Choroid plexus epithelial cell (primary cell): Measurements from ENCODE around the gene PDCD1.

Experiments
- DNase-seq: peaks from one replicate; pipeline ENCODE4 v3.0.0-alpha.2; 2010; ENCODE audit warnings: low read depth
- H3K4me3 ChIP-seq: 2 replicates; pipeline ENCODE4 v1.5.1; 2011; ENCODE audit warnings: low read depth, mild to moderate bottlenecking, control low read depth, low read length, moderate library complexity
- TF ChIP-seq, protein P1 (sequence below): conservative IDR thresholded peaks from 2 replicates; pipeline ENCODE4 v1.5.1; 2011; ENCODE audit warnings: low read depth, mild to moderate bottlenecking, control low read depth, inconsistent platforms, low read length, moderate library complexity

Gene PDCD1

DNA sequence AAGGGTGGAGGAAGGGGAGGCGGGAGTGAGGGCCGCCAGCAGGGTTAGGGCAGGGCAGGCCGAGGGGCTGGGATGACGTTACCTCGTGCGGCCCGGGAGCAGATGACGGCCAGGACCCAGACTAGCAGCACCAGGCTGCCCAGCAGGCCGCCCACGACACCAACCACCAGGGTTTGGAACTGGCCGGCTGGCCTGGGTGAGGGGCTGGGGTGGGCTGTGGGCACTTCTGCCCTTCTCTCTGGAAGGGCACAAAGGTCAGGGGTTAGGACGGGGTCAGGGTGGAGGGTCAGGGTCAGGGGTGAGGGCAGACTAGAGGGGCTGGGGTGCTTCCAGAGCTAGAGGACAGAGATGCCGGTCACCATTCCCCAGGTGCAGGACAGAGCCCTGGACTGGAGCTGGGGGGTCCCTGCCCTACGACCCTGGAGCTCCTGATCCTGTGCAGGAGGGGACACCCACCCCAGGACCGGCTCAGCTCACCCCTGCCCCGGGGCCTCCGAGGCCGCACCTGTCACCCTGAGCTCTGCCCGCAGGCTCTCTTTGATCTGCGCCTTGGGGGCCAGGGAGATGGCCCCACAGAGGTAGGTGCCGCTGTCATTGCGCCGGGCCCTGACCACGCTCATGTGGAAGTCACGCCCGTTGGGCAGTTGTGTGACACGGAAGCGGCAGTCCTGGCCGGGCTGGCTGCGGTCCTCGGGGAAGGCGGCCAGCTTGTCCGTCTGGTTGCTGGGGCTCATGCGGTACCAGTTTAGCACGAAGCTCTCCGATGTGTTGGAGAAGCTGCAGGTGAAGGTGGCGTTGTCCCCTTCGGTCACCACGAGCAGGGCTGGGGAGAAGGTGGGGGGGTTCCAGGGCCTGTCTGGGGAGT, 6.3 kb downstream of the PDCD1 start:
- no peak overlapping the region for H3K4me3 ChIP-seq
- TF ChIP-seq, protein P1, sequence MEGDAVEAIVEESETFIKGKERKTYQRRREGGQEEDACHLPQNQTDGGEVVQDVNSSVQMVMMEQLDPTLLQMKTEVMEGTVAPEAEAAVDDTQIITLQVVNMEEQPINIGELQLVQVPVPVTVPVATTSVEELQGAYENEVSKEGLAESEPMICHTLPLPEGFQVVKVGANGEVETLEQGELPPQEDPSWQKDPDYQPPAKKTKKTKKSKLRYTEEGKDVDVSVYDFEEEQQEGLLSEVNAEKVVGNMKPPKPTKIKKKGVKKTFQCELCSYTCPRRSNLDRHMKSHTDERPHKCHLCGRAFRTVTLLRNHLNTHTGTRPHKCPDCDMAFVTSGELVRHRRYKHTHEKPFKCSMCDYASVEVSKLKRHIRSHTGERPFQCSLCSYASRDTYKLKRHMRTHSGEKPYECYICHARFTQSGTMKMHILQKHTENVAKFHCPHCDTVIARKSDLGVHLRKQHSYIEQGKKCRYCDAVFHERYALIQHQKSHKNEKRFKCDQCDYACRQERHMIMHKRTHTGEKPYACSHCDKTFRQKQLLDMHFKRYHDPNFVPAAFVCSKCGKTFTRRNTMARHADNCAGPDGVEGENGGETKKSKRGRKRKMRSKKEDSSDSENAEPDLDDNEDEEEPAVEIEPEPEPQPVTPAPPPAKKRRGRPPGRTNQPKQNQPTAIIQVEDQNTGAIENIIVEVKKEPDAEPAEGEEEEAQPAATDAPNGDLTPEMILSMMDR = no peak
- no peak for DNase-seq

DNA sequence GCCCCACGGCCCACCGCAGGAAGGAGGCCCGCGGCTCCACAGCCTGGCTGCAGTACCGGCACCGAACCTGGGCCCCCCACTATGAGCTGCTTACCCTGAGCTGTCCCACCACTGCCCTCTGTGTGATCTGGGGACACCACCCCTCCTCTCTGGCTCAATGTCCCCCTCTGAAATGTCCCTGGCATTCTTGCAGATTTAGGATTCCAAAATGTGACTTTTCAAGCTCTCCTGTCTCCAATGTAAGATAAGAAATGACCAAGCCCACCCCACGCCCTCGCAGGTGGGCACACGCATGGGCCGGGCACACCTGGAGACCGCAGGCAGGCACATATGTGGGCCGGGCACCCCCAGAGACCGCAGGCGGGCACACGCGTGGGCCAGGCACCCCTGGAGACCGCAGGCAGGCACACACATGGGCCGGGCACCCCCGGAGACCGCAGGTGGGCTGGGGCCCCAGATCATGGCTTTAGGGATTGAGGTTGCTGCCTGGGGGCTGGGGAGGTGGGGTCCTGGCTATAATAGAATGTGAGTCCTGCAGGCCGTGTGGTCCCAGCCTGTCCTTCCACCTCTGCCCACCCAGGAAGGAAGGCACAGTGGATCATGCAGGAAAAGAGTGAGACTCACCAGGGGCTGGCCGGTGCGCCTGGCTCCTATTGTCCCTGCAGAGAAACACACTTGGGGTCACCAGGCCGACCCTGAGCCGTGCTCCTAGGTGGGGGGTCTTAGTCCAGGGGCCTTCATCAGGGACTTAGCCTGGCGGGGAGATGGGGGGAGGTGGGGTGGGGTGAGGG, 7.2 kb downstream of the PDCD1 start:
- TF ChIP-seq, protein P1 = no peak
- no peak overlapping the region for H3K4me3 ChIP-seq
- DNase-seq = no peak

DNA sequence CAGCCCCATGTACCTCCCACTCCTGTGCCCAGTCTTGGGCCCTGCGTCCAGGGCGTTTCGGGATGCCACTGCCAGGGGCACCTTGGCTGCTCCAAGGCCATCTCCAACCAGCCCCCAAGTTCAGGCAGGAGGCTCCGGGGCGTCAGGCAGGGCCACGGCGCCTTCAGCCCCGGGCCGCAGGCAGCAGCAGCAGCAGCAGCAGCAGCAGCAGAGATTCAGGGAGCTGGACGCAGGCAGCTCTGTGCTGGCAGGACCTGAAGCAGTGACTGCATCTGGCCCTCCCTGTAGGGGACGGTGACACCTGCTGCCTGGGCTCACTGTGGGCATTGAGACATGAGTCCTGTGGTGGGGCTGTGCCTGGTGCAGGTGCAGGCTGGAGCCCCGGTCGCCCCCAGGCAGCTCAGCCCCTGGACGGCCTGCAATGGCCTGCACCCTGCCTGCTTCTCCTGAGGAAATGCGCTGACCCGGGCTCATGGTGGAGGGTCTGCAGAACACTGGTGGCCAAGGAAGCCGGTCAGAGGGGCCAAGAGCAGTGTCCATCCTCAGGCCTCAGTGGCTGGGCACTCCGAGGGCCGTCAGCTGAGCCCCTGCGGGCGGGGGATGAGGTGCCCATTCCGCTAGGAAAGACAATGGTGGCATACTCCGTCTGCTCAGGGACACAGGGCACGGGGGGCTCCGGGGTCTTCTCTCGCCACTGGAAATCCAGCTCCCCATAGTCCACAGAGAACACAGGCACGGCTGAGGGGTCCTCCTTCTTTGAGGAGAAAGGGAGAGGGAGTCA, 8.0 kb downstream of the PDCD1 start:
- TF ChIP-seq, protein P1 = no peak
- H3K4me3 ChIP-seq = no peak overlapping the region
- DNase-seq = no peak

DNA sequence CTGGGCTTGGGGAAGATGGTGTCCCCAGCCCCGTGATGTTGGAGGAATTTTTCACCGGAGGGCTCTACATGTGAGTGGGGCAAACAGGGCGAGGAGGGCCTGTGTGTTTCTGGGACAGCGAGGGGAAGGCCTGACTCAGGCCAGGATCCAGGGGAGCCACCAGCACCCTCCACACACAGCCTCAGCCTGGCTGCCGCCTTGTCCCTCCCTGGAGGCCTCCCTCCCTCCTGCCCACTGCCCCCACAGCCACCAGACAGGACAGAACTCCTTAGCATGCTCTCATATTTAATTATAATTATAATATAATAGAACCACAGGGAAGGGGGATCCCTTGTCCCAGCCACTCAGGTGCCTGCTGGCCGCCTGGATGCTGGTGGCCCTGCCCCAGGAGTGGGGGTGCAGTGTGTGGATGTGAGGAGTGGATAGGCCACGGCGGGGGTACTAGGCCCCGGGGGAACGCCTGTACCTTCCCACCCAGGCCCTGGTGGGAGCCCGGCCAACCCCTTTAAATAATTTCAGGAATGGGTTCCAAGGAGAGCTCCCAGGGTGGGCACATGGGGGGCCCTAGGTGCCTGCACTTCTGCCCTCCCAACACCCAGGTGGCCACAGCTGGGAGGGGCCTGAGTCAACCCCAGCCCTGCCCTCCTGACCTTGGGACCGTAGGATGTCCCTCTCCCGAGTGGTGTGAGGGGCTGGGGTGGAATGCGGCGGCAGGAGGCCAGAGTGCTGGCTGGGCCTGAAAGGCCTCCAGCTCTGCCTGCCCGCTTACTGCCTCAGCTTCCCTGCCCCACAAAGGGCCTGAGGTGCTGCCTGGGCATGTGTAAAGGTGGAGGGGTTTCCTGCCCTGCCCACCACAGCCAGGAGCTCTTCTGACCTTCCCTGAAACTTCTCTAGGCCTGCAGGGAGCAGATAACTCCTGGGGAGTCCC, 8.8 kb downstream of the PDCD1 start:
- DNase-seq = no peak
- no peak overlapping the region for H3K4me3 ChIP-seq
- TF ChIP-seq, protein P1 = no peak

DNA sequence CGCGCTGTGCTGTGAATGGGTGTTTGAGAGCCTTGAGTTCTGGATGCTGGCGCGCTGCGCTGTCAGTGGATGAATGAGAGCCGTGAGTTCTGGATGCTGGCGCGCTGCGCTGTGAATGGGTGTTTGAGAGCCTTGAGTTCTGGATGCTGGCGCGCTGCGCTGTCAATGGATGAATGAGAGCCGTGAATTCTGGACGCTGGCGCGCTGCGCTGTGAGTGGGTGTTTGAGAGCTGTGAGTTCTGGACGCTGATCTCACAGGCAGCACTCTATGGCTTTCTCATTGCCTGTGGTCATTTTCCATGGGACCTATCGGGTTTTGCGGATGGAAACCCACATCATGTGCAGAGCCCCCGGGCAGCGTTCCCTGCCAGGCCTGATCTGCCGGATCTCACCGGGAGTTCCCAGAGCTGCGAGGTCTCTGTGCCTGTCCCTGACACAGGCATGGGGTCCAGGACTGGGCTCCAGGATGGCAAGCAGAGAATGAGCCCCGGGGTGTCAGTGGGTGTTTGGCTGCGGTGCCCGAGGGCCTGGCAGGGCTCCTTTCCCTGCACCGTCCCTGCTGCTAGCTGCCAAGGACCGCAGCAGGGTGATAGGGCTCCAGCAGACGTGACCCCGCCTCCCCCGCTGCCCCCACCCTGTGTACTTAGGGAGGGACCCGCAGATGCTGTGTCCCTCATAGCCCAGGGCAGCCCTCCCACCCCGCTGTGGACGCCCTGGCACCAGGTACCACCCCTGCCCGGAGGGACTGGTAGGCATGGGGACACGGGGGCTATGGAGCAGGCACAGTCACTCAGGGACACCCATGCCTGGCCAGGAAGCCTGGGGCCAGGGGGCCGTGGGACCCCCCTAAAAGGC, 9.7 kb downstream of the PDCD1 start:
- TF ChIP-seq, protein P1 = no peak
- no peak overlapping the region for H3K4me3 ChIP-seq
- DNase-seq = no peak
